ENCODE data around the gene DDX56. TPM values are rescaled to one million over a fixed set of nuclear protein-coding genes. Genes with fewer than 3 reads are reported as not detected.
"Not testable (repeated sequence)": the region's sequence is repeated elsewhere in the genome, so short reads cannot be mapped to it uniquely, and the experiment has no call there.

Gene DDX56
- total and polyA plus RNA-seq, 7 donors, result 38.1 to 85.8 (median 56.3) TPM

GRCh38 chr7:44557485-44557884 is 16.2 kb downstream of the DDX56 start:
- intact Hi-C loops (cut with DNase I), result loop anchor here in 1 of 2 donors (5.0 kb wide), 1 partner anchor 45 kb away; no protein-coding TSS in a partner anchor
- no peak for ATAC-seq
- Histone ChIP-seq H3K4me1 (peaks cover 4% of the 10 kb centered on the region), H3K9me3 (no peaks in the 10 kb centered on the region), H3K27me3 (ENCODE audit: insufficient read depth in 3 of 3, low read length in 2 of 3) (no peaks in the 10 kb centered on the region), H3K4me3 (no peak overlapping the region), H3K36me3 (ENCODE audit: insufficient read depth in 1 of 2, low read depth in 1 of 2) (no peaks in the 10 kb centered on the region), H3K27ac (no peak overlapping the region)
- TF ChIP-seq, protein P1, sequence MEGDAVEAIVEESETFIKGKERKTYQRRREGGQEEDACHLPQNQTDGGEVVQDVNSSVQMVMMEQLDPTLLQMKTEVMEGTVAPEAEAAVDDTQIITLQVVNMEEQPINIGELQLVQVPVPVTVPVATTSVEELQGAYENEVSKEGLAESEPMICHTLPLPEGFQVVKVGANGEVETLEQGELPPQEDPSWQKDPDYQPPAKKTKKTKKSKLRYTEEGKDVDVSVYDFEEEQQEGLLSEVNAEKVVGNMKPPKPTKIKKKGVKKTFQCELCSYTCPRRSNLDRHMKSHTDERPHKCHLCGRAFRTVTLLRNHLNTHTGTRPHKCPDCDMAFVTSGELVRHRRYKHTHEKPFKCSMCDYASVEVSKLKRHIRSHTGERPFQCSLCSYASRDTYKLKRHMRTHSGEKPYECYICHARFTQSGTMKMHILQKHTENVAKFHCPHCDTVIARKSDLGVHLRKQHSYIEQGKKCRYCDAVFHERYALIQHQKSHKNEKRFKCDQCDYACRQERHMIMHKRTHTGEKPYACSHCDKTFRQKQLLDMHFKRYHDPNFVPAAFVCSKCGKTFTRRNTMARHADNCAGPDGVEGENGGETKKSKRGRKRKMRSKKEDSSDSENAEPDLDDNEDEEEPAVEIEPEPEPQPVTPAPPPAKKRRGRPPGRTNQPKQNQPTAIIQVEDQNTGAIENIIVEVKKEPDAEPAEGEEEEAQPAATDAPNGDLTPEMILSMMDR (IDR thresholded peaks at IDR 0.05), result no peak
- 85 to 96% (median 88%) methylated on average over 2 of the region's 2 CpGs for WGBS, 3 donors
- DNase-seq, result no peak

DNA sequence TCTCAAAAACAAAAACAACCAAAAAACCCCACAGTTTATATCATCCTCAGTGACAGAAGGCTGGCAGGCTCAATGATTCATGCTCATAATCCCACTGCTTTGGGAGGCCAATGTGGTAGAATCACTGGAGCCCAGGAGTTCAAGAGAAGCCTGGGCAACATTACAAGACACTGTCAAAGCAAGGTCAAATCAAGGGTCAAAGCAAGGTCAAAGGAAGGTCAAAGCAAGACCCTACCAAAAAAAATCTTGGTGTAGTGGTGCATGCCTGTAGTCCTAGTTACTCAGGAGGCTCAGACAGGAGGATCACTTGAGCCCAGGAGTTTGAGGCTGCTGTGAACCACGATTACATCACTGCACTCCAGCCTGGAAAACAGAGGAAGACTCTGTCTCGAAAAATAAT is 18.4 kb downstream of the DDX56 start:
- Histone ChIP-seq H3K36me3 (ENCODE audit: insufficient read depth in 1 of 2, low read depth in 1 of 2) (no peaks in the 10 kb centered on the region), H3K9me3 (no peaks in the 10 kb centered on the region), H3K4me1 (no peaks in the 10 kb centered on the region), H3K4me3 (no peak overlapping the region), H3K27ac (no peak overlapping the region), H3K27me3 (ENCODE audit: insufficient read depth in 3 of 3, low read length in 2 of 3) (no peaks in the 10 kb centered on the region)
- TF ChIP-seq, protein P1 (IDR thresholded peaks at IDR 0.05), result no peak
- intact Hi-C loops (cut with DNase I), result loop anchor here in 1 of 2 donors (5.0 kb wide), 1 partner anchor 43 kb away; no protein-coding TSS in a partner anchor
- 74 to 78% (median 76%) methylated on average over 2 of the region's 2 CpGs for WGBS, 3 donors
- no peak for DNase-seq
- ATAC-seq, result no peak

DNA sequence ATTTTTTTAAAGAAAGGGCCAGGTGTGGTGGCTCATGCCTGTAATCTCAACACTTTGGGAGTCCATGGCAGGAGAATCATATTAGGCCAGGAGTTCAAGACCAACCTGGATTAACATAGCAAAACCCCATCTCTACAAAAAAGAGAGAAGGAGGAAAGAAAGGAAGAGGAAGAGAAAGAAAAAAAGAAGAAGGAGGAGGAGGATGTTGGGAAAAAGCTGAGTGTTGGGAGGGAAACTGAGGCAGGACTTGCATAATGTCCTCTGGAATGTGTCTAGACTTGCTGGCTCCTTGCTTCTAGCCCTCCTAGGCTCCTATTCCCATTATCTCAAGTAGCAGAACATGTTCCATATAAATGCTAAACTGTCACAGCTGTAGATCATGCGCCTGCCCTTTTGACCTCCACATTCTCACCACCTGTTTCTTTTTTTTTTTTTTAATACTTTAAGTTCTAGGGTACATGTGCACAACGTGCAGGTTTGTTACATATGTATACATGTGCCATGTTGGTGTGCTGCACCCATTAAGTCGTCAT is 21.2 kb downstream of the DDX56 start:
- H3K36me3 ChIP-seq (ENCODE audit: insufficient read depth in 1 of 2, low read depth in 1 of 2); H3K9me3 ChIP-seq; H3K4me1 ChIP-seq; ATAC-seq; intact Hi-C loops (cut with DNase I); DNase-seq; H3K4me3 ChIP-seq; H3K27me3 ChIP-seq (ENCODE audit: insufficient read depth in 3 of 3, low read length in 2 of 3); H3K27ac ChIP-seq: not testable (repeated sequence)
- 66 to 92% (median 66%) methylated on average over 2 to 3 of the region's 3 CpGs for WGBS, 3 donors

DNA sequence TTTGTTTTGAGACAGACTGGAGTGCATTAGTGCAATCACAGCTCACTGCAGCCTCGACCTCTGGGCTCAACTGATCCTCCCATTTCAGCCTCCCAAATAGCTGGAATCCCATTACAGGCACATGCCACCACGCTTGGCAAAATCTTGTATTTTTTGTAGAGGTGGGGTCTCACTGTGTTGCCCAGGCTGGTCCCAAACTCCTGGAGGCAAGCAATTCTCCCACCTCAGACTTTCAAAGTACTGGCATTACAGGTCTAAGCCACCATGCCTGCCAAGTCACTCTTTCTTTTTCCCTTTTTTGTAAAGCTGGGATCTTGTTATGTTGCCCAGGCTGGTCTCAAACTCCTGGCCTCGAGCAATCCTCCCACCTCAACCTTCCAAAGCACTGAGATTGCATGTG is 24.3 kb downstream of the DDX56 start:
- 67 to 71% (median 69%) methylated on average over 3 of the region's 3 CpGs for WGBS, 3 donors

GRCh38 chr7:44548893-44549292 is 24.8 kb downstream of the DDX56 start:
- 89 to 96% (median 93%) methylated on average over 3 of the region's 3 CpGs for WGBS, 3 donors
- Histone ChIP-seq H3K27me3 (ENCODE audit: insufficient read depth in 3 of 3, low read length in 2 of 3) (peaks cover 0 to 2% (median 0%) of the 10 kb centered on the region in 3 donors), H3K4me1 (no peaks in the 10 kb centered on the region), H3K27ac (no peak overlapping the region), H3K9me3 (no peaks in the 10 kb centered on the region), H3K4me3 (no peak overlapping the region), H3K36me3 (ENCODE audit: insufficient read depth in 1 of 2, low read depth in 1 of 2) (no peaks in the 10 kb centered on the region)
- DNase-seq (no peak), ATAC-seq (no peak)
- TF ChIP-seq, protein P1 (IDR thresholded peaks at IDR 0.05), result no peak
- intact Hi-C loops (cut with DNase I), result loop anchor here in 1 of 2 donors (10.0 kb wide), 1 partner anchor 204 kb away; no protein-coding TSS in a partner anchor

More for the DNA sequence above, 24.3 kb downstream of the DDX56 start:
- Histone ChIP-seq H3K36me3 (ENCODE audit: insufficient read depth in 1 of 2, low read depth in 1 of 2) (no peaks in the 10 kb centered on the region), H3K27ac (no peak overlapping the region), H3K4me1 (no peaks in the 10 kb centered on the region), H3K27me3 (ENCODE audit: insufficient read depth in 3 of 3, low read length in 2 of 3) (peaks cover 0 to 2% (median 0%) of the 10 kb centered on the region in 3 donors), H3K4me3 (no peak overlapping the region), H3K9me3 (no peaks in the 10 kb centered on the region)
- ATAC-seq, result no peak
- TF ChIP-seq, protein P1 (IDR thresholded peaks at IDR 0.05), result no peak
- intact Hi-C loops (cut with DNase I), result loop anchor here in 1 of 2 donors (10.0 kb wide), 1 partner anchor 205 kb away; no protein-coding TSS in a partner anchor
- DNase-seq, result no peak

All from psoas muscle (tissue), 8 donors.